Measurements from ENCODE around the gene KRTAP25-1.

The KRTAP25-1 gene

GRCh38 chr21:30289215-30289614 lies at the start of gene KRTAP25-1:
Gene KRTAP25-1 (minus strand): TSS chr21:30289514. CDS start chr21:30289490, 24 bp downstream.
- no peak for DNase-seq
- intact Hi-C loops (cut with DNase I): no loop called here

GRCh38 chr21:30338717-30339116 lies 49.4 kb upstream of the KRTAP25-1 start:
- intact Hi-C loops (cut with DNase I): no loop called here

GRCh38 chr21:30337772-30338171 lies 48.5 kb upstream of the KRTAP25-1 start:
- DNase-seq: no peak
- intact Hi-C loops (cut with DNase I): no loop called here

More at GRCh38 chr21:30338717-30339116, 49.4 kb upstream of the KRTAP25-1 start:
- DNase-seq: no peak

GRCh38 chr21:30337276-30337744 lies 48.0 kb upstream of the KRTAP25-1 start, which contains the start of gene KRTAP27-1:
Gene KRTAP27-1 (minus strand): TSS chr21:30337694. CDS start chr21:30337668, 26 bp downstream.
- DNase-seq: no peak
- intact Hi-C loops (cut with DNase I): no loop called here

- DNase-seq: no peak
- intact Hi-C loops (cut with DNase I): no loop called here
Measured at GRCh38 chr21:30336596-30336995, 47.3 kb upstream of the KRTAP25-1 start.

- intact Hi-C loops (cut with DNase I): no loop called here
- no peak for DNase-seq
Measured at GRCh38 chr21:30333736-30334135, 44.4 kb upstream of the KRTAP25-1 start.

- DNase-seq: no peak
- intact Hi-C loops (cut with DNase I): no loop called here
Measured at GRCh38 chr21:30332681-30333080, 43.4 kb upstream of the KRTAP25-1 start.

- intact Hi-C loops (cut with DNase I): no loop called here
- DNase-seq: no peak
Measured at GRCh38 chr21:30329203-30329875, 40.0 kb upstream of the KRTAP25-1 start.

GRCh38 chr21:30326390-30326789 lies 37.1 kb upstream of the KRTAP25-1 start:
- DNase-seq: no peak
- intact Hi-C loops (cut with DNase I): no loop called here

- DNase-seq: no peak
- intact Hi-C loops (cut with DNase I): no loop called here
Measured at GRCh38 chr21:30320215-30320614, 30.9 kb upstream of the KRTAP25-1 start, which contains the start of gene KRTAP26-1. Gene KRTAP26-1 (minus strand): TSS chr21:30320315. CDS start chr21:30320035, 280 bp downstream.

- DNase-seq: no peak
- intact Hi-C loops (cut with DNase I): no loop called here
Measured at GRCh38 chr21:30315701-30316100, 26.4 kb upstream of the KRTAP25-1 start.

GRCh38 chr21:30306884-30307283 lies 17.6 kb upstream of the KRTAP25-1 start:
- intact Hi-C loops (cut with DNase I): no loop called here

GRCh38 chr21:30305136-30305535 lies 15.8 kb upstream of the KRTAP25-1 start:
- intact Hi-C loops (cut with DNase I): no loop called here
- no peak for DNase-seq

More at GRCh38 chr21:30306884-30307283, 17.6 kb upstream of the KRTAP25-1 start:
- no peak for DNase-seq

- DNase-seq: no peak
- intact Hi-C loops (cut with DNase I): no loop called here
Measured at GRCh38 chr21:30282850-30283249, 6.5 kb downstream of the KRTAP25-1 start, which contains the start of gene KRTAP24-1. Gene KRTAP24-1 (minus strand): TSS chr21:30282950. CDS start chr21:30282932, 18 bp downstream.

- intact Hi-C loops (cut with DNase I): no loop called here
- no peak for DNase-seq
Measured at GRCh38 chr21:30271611-30272010, 17.7 kb downstream of the KRTAP25-1 start.

GRCh38 chr21:30271156-30271555 lies 18.2 kb downstream of the KRTAP25-1 start:
- no peak for DNase-seq
- intact Hi-C loops (cut with DNase I): no loop called here

GRCh38 chr21:30269803-30270530 lies 19.3 kb downstream of the KRTAP25-1 start:
- DNase-seq: no peak
- intact Hi-C loops (cut with DNase I): no loop called here

- DNase-seq: no peak
- intact Hi-C loops (cut with DNase I): no loop called here
Measured at GRCh38 chr21:30268608-30269197, 20.6 kb downstream of the KRTAP25-1 start.

- intact Hi-C loops (cut with DNase I): no loop called here
- DNase-seq: no peak
Measured at GRCh38 chr21:30257773-30258172, 31.5 kb downstream of the KRTAP25-1 start.

GRCh38 chr21:30256100-30256499 lies 33.2 kb downstream of the KRTAP25-1 start:
- intact Hi-C loops (cut with DNase I): no loop called here
- no peak for DNase-seq

Data from head of caudate nucleus (tissue), 42 donors.